SU-DHL-6 (cell line): ENCODE data around the gene CERS1.

Source experiments
- H2AFZ ChIP-seq: fragments of 200-600 bp; sonication (generic); 2 replicates; pipeline ENCODE4 v1.6.1; 2014; ENCODE audit warnings: low read depth, mild to moderate bottlenecking, moderate library complexity, mixed read lengths, antibody characterized with exemption, low read length; ENCODE audit not compliant: severe bottlenecking
- H3F3A ChIP-seq: fragments of 200-600 bp; shearing (Covaris generic); 2 replicates; pipeline ENCODE4 v1.6.0; 2016; ENCODE audit warnings: antibody characterized with exemption, mild to moderate bottlenecking; ENCODE audit not compliant: insufficient read depth
- H3K27ac ChIP-seq: fragments of 200-600 bp; sonication (generic); 2 replicates; pipeline ENCODE4 v1.5.1; 2016; ENCODE audit warnings: low read depth, mild to moderate bottlenecking, low read length, moderate library complexity, mixed read lengths
- H3K27me3 ChIP-seq: fragments of 200-600 bp; sonication (generic), shearing (Covaris generic); 2 replicates; pipeline ENCODE4 v1.6.0; 2014; ENCODE audit warnings: mild to moderate bottlenecking, low read length
- H3K36me3 ChIP-seq: fragments of 200-600 bp; sonication (generic); 2 replicates; pipeline ENCODE4 v1.6.1; 2014; ENCODE audit warnings: mild to moderate bottlenecking, low read length, mixed read lengths
- H3K4me2 ChIP-seq: fragments of 300-600, 200-600 bp; shearing (Covaris generic), sonication (generic); 2 replicates; pipeline ENCODE4 v1.6.0; 2014; ENCODE audit warnings: low read length, low read depth, mild to moderate bottlenecking; ENCODE audit not compliant: poor library complexity, severe bottlenecking
- H3K4me3 ChIP-seq: fragments of 200-600 bp; sonication (generic); 2 replicates; pipeline ENCODE4 v1.5.1; 2014; ENCODE audit warnings: antibody characterized with exemption, low read length, mild to moderate bottlenecking, mixed read lengths; ENCODE audit not compliant: insufficient read depth, poor library complexity, severe bottlenecking
- H3K79me2 ChIP-seq: fragments of 200-600 bp; sonication (generic); 2 replicates; pipeline ENCODE4 v1.6.1; 2014; ENCODE audit warnings: mild to moderate bottlenecking, low read length, moderate library complexity; ENCODE audit not compliant: insufficient read depth
- H3K9ac ChIP-seq: fragments of 200-600 bp; sonication (generic); 2 replicates; pipeline ENCODE4 v1.7.0; 2014; ENCODE audit warnings: mild to moderate bottlenecking, low read length
- H3K9me2 ChIP-seq: fragments of 200-600 bp; sonication (generic); replicated peaks from 2 replicates; pipeline ENCODE4 v1.6.1; 2014; ENCODE audit warnings: low read length; ENCODE audit not compliant: insufficient read depth
- H3K9me3 ChIP-seq: fragments of 200-600 bp; sonication (generic); 2 replicates; pipeline ENCODE4 v1.6.1; 2014; ENCODE audit warnings: low read length, mixed read lengths; ENCODE audit not compliant: insufficient read depth
- H4K20me1 ChIP-seq: fragments of 200-600 bp; sonication (generic); 2 replicates; pipeline ENCODE4 v1.6.1; 2014; ENCODE audit warnings: low read depth, mild to moderate bottlenecking, antibody characterized with exemption, low read length, moderate library complexity, mixed read lengths
- CTCF ChIP-seq: fragments of 200-600 bp; sonication (generic); IDR thresholded peaks from one replicate; pipeline ENCODE4 v1.5.1; 2017; ENCODE audit warnings: antibody characterized with exemption, mild to moderate bottlenecking, low read length, moderate library complexity; ENCODE audit not compliant: insufficient read depth, poor library complexity, severe bottlenecking
- EZH2phosphoT487 ChIP-seq: fragments of 200-600 bp; sonication (generic), shearing (Covaris generic); conservative IDR thresholded peaks from 2 replicates; pipeline ENCODE4 v1.6.1; 2018; ENCODE audit warnings: mild to moderate bottlenecking, antibody characterized with exemption, low read length, moderate library complexity, mixed read lengths

Gene CERS1

DNA sequence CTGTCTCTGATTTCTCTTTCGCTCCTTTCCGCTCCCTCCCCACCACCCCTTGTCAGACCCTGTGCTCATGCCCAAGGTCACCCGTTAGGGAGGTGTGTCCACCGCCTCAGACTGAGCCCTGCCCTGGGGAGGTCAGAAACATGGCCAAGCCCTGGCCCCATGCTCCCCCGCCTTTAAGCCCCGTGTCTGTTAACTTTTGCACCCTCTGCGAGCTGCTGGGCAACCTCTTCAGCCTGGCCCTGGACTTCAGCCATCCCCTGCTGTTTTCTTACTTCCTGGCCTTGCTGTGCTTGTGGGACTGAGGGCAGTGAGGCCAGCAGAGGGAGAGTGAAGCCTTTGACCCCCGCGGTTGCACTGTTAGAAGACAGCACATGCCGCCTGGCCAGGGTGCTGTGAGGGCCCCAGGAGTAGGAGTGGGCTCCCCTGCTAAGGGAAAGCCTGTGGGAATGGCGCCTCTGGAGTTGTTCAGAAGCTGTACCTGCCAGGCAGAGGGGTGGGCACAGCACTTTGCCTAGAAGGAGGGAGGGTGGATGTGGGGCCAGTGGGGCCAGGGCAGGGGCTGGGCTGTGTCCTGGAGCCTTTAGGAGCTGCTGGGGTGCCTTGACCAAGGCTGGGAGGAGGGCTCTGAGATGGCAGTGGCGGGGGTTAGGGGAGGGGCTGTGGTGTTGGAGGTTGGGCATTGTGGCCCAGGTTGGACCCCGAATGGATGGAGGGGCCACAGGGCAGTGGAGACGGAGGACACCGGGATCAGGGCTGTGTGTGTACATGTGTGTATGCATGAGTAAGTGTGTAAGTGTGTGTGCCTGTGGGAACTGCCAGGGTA lies 56.3 kb downstream of the CERS1 start:
- no peak overlapping the region for H3K4me2 ChIP-seq
- peaks cover 4% of the 10 kb centered on the region; the same call in 1 of the 2 replicates for H3F3A ChIP-seq
- TF ChIP-seq EZH2phosphoT487 (no peak), CTCF (no peak)
- peaks cover 100% of the 10 kb centered on the region for H3K79me2 ChIP-seq
- no peaks in the 10 kb centered on the region for H3K9me3 ChIP-seq
- H3K9me2 ChIP-seq = no peaks in the 10 kb centered on the region
- H4K20me1 ChIP-seq = peaks cover 35% of the 10 kb centered on the region
- no peak overlapping the region for H3K9ac ChIP-seq
- no peak overlapping the region for H3K4me3 ChIP-seq
- H2AFZ ChIP-seq = no peak overlapping the region
- no peak overlapping the region for H3K27ac ChIP-seq
- no peaks in the 10 kb centered on the region for H3K27me3 ChIP-seq
- peaks cover 12% of the 10 kb centered on the region for H3K36me3 ChIP-seq

GRCh38 chr19:18834644-18834984 lies 61.3 kb downstream of the CERS1 start:
- no peaks in the 10 kb centered on the region for H3K27me3 ChIP-seq
- H3K36me3 ChIP-seq = peaks cover 17% of the 10 kb centered on the region
- H3K9me3 ChIP-seq = no peaks in the 10 kb centered on the region
- peak overlapping the region; percentile 87 for H3K9ac ChIP-seq
- H3F3A ChIP-seq = no peaks in the 10 kb centered on the region
- peak overlapping the region; percentile 83 for H3K4me3 ChIP-seq
- no peak overlapping the region for H3K27ac ChIP-seq
- H2AFZ ChIP-seq = no peak overlapping the region
- H3K79me2 ChIP-seq = peaks cover 73% of the 10 kb centered on the region
- TF ChIP-seq EZH2phosphoT487 (no peak), CTCF (no peak)
- peaks cover 46% of the 10 kb centered on the region for H4K20me1 ChIP-seq
- H3K4me2 ChIP-seq = peak overlapping the region; percentile 91
- no peaks in the 10 kb centered on the region for H3K9me2 ChIP-seq

GRCh38 chr19:18833849-18834643 lies 61.9 kb downstream of the CERS1 start:
- peaks cover 17% of the 10 kb centered on the region for H3K36me3 ChIP-seq
- no peaks in the 10 kb centered on the region for H3K27me3 ChIP-seq
- no peaks in the 10 kb centered on the region for H3K9me3 ChIP-seq
- peak overlapping the region; percentile 91 for H3K4me2 ChIP-seq
- peak overlapping the region; percentile 87 for H3K9ac ChIP-seq
- H3F3A ChIP-seq = no peaks in the 10 kb centered on the region
- H3K9me2 ChIP-seq = no peaks in the 10 kb centered on the region
- peaks cover 68% of the 10 kb centered on the region for H3K79me2 ChIP-seq
- H3K27ac ChIP-seq = no peak overlapping the region
- H3K4me3 ChIP-seq = peak overlapping the region; percentile 83
- TF ChIP-seq CTCF (no peak), EZH2phosphoT487 (no peak)
- no peak overlapping the region for H2AFZ ChIP-seq
- peaks cover 46% of the 10 kb centered on the region for H4K20me1 ChIP-seq
